B cell (primary cell): ENCODE results near the gene TBC1D21. TPM values are rescaled to one million over a fixed set of nuclear protein-coding genes. Genes with fewer than 3 reads are reported as not detected.

Source experiments
- ATAC-seq: fragments of 200-7000 bp; cut with Tn5 transposase; one replicate; pipeline ENCODE4 v1.10.0; 2021; ENCODE audit warnings: low read depth, mild to moderate bottlenecking, moderate number of reproducible peaks, moderate library complexity
- CTCF ChIA-PET: fragments of 350-600 bp; sonication (Branson Sonifier 250); formaldehyde crosslinking; loops from one replicate; lab custom pipeline; 2021; ENCODE audit warnings: antibody characterized with exemption, inconsistent platforms; lab: Charles Lee
- POLR2A ChIA-PET: fragments of 350-600 bp; sonication (Branson Sonifier 250); formaldehyde crosslinking; loops from one replicate; lab custom pipeline; 2021; ENCODE audit warnings: antibody characterized with exemption; lab: Charles Lee
- DNase-seq: peaks from one replicate; pipeline ENCODE4 v3.0.0; 2013
- H2AFZ ChIP-seq: 2 replicates; pipeline ENCODE4 v1.6.1; 2012; ENCODE audit warnings: mild to moderate bottlenecking, low read depth, low read length; ENCODE audit not compliant: insufficient read depth, poor library complexity, severe bottlenecking
- H3K27ac ChIP-seq, 2 donors: 1 replicate in 1 of 2; 2 replicates in 1 of 2; pipeline ENCODE4 v1.5.1; 2012 to 2013; ENCODE audit warnings: low read length in 2 of 2, mild to moderate bottlenecking in 2 of 2, moderate library complexity in 1 of 2
- H3K27me3 ChIP-seq, 4 experiments: fragments of 200-600 bp in 1 of 4; sonication (generic) in 1 of 4; replicated peaks in 1 of 4; 1 replicate in 2 of 4; 2 replicates in 2 of 4; pipeline versions ENCODE4 v1.6.1 to v1.7.0; 2013 to 2016; ENCODE audit warnings: low read length in 3 of 4, mild to moderate bottlenecking in 2 of 4, mixed read lengths in 1 of 4, moderate library complexity in 1 of 4; ENCODE audit not compliant: insufficient read depth in 4 of 4, control insufficient read depth in 3 of 4; ENCODE audit errors: control extremely low read depth in 1 of 4
- H3K36me3 ChIP-seq, 2 experiments: replicated peaks in 1 of 2; 1 replicate in 1 of 2; 2 replicates in 1 of 2; pipeline versions ENCODE4 v1.6.1 to v1.7.1; 2013; ENCODE audit warnings: low read length in 1 of 2; ENCODE audit not compliant: insufficient read depth in 2 of 2, control insufficient read depth in 1 of 2; ENCODE audit errors: control extremely low read depth in 1 of 2, extremely low read depth in 1 of 2
- H3K4me1 ChIP-seq, 2 donors: fragments of 200-600 bp in 1 of 2; sonication (generic) in 1 of 2; 1 replicate in 1 of 2; 2 replicates in 1 of 2; pipeline versions ENCODE4 v1.5.1 to v1.6.1; 2013 to 2017; ENCODE audit warnings: low read length in 2 of 2; ENCODE audit not compliant: control insufficient read depth in 2 of 2, insufficient read depth in 2 of 2
- H3K4me2 ChIP-seq: replicated peaks from 2 replicates; pipeline ENCODE3; 2012; ENCODE audit warnings: mild to moderate bottlenecking, low read depth, low read length; ENCODE audit not compliant: poor library complexity, severe bottlenecking
- H3K4me3 ChIP-seq, 5 experiments: fragments of 200-600 bp in 1 of 5; sonication (generic) in 1 of 5; 1 replicate in 3 of 5; 2 replicates in 2 of 5; pipeline versions ENCODE4 v1.5.1 to v1.7.0; 2011 to 2016; ENCODE audit warnings: low read length in 4 of 5, mild to moderate bottlenecking in 4 of 5, low read depth in 2 of 5, control low read depth in 1 of 5, moderate library complexity in 1 of 5; ENCODE audit not compliant: insufficient read depth in 1 of 5; ENCODE audit errors: control extremely low read depth in 1 of 5, extremely low read depth in 1 of 5
- H3K79me2 ChIP-seq: fragments of 200-600 bp; sonication (generic); one replicate; pipeline ENCODE4 v1.6.0; 2016; ENCODE audit warnings: low read length; ENCODE audit not compliant: control insufficient read depth, insufficient read depth
- H3K9ac ChIP-seq: fragments of 200-600 bp; sonication (generic); 2 replicates; pipeline ENCODE4 v1.6.1; 2017; ENCODE audit warnings: mild to moderate bottlenecking, low read length, moderate library complexity
- H3K9me3 ChIP-seq, 3 donors: one replicate each; pipeline versions ENCODE4 v1.6.1 to v1.7.1; 2013; ENCODE audit warnings: low read length in 2 of 3; ENCODE audit not compliant: control insufficient read depth in 2 of 3, insufficient read depth in 1 of 3; ENCODE audit errors: control extremely low read depth in 1 of 3
- H4K20me1 ChIP-seq: 2 replicates; pipeline ENCODE4 v1.6.0; 2012; ENCODE audit warnings: mild to moderate bottlenecking, low read length; ENCODE audit not compliant: insufficient read depth, control insufficient read depth, poor library complexity, severe bottlenecking
- H3K27ac Mint-ChIP-seq: one replicate; pipeline ENCODE4 v1.8.0; 2021; ENCODE audit warnings: mixed read lengths
- H3K27me3 Mint-ChIP-seq: one replicate; pipeline ENCODE4 v1.8.0; 2021; ENCODE audit warnings: mixed read lengths
- H3K4me1 Mint-ChIP-seq: one replicate; pipeline ENCODE4 v1.8.0; 2021; ENCODE audit warnings: mixed read lengths
- H3K4me3 Mint-ChIP-seq: one replicate; pipeline ENCODE4 v1.8.0; 2021; ENCODE audit warnings: mixed read lengths
- H3K9me3 Mint-ChIP-seq: one replicate; pipeline ENCODE4 v1.8.0; 2022; ENCODE audit warnings: mixed read lengths; ENCODE audit not compliant: insufficient read depth
- EZH2 ChIP-seq: IDR thresholded peaks from 2 replicates; pipeline ENCODE4 v1.6.1; 2012; ENCODE audit warnings: borderline replicate concordance, low read depth, mild to moderate bottlenecking, moderate library complexity, low read length; ENCODE audit not compliant: insufficient read depth, poor library complexity, severe bottlenecking
- WGBS: methylation state at CpG from one replicate; pipeline ENCODE4 v1.1.5; 2013; ENCODE audit warnings: missing lambda C conversion rate; ENCODE audit not compliant: insufficient coverage; 5-methylcytosine and 5-hydroxymethylcytosine counted together
- intact Hi-C: fragments of 100-400 bp; cut with micrococcal nuclease; formaldehyde crosslinking; loops from one replicate; pipeline ENCODE4 v1.10.0; 2022
- polyA plus RNA-seq: library from polyadenylated mRNA; depleted of rRNA; stranded (reverse); fragments of >200 nt; gene quantifications from 2 replicates; pipeline ENCODE4 v1.2.3, GENCODE V29; 2012
- total RNA-seq, 2 donors: library from RNA; stranded (reverse); fragments of 120-200 nt in 1 of 2; gene quantifications; 1 replicate in 1 of 2; 2 replicates in 1 of 2; pipeline versions ENCODE4 v1.2.3 to v1.2.4, GENCODE V29; 2013 to 2022
- TF ChIP-seq, protein P1 (sequence below): fragments of 200-600 bp; IDR thresholded peaks from one replicate; pipeline ENCODE4 v1.8.0; 2022; ENCODE audit warnings: antibody characterized with exemption, mild to moderate bottlenecking

Gene TBC1D21
- total and polyA plus RNA-seq, 2 donors (not counting 1 experiment from before 2014, with no cell fraction given): not detected

DNA sequence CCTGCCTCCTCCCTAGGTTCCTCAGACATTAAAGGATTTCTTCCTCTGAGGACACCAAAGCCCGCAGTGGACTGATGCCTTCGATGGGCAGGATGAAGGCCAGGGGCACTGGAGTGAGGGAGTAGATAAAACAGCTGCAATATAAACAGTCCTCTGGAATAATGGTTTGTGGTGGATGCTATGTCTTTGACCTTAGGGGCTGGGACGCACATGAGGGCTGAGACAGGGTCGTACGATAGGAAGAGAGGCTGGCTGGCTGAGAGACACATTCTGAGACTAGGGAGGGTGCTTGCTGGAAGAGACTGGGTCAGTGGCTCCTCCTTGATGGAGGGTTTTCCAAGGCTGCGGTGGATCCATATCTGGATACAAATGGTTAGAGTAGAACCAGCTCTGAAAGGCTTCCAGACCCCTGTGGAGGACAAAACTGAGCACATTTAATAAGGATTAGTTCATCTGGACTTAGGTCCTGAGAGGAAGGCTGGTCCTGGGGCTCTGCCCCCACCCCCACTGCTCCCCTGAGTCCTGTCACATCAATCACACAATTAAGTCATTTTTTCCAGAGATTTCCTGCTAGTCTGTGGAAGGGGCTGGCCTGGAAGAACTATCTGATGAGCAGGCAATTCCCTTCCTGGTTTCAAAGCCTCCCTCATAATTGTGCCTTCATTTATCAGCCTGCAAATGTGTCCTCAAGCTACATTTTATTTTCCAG is 15.8 kb downstream of the TBC1D21 start:
- WGBS: 85% methylated on average over 6 of the region's 6 CpGs
- no peak overlapping the region for H3K9ac ChIP-seq
- CTCF ChIA-PET: no interaction called here
- Mint-ChIP-seq H3K4me3 (no peak overlapping the region), H3K4me1 (no peaks in the 10 kb centered on the region), H3K9me3 (peaks cover 4% of the 10 kb centered on the region), H3K27me3 (peaks cover 28% of the 10 kb centered on the region), H3K27ac (no peak overlapping the region)
- DNase-seq (no peak), ATAC-seq (no peak)
- no peak overlapping the region for H3K4me2 ChIP-seq
- no peaks in the 10 kb centered on the region for H4K20me1 ChIP-seq
- peaks cover 0 to 7% (median 0%) of the 10 kb centered on the region in 4 experiments for H3K27me3 ChIP-seq
- no peak overlapping the region for H3K4me3 ChIP-seq
- peaks cover 0 to 15% (median 0%) of the 10 kb centered on the region in 3 donors for H3K9me3 ChIP-seq
- H2AFZ ChIP-seq: no peak overlapping the region
- no peak overlapping the region for H3K27ac ChIP-seq
- intact Hi-C loops: no loop called here
- H3K79me2 ChIP-seq: no peaks in the 10 kb centered on the region
- no peaks in the 10 kb centered on the region for H3K36me3 ChIP-seq
- TF ChIP-seq EZH2: no peak
- TF ChIP-seq, protein P1, sequence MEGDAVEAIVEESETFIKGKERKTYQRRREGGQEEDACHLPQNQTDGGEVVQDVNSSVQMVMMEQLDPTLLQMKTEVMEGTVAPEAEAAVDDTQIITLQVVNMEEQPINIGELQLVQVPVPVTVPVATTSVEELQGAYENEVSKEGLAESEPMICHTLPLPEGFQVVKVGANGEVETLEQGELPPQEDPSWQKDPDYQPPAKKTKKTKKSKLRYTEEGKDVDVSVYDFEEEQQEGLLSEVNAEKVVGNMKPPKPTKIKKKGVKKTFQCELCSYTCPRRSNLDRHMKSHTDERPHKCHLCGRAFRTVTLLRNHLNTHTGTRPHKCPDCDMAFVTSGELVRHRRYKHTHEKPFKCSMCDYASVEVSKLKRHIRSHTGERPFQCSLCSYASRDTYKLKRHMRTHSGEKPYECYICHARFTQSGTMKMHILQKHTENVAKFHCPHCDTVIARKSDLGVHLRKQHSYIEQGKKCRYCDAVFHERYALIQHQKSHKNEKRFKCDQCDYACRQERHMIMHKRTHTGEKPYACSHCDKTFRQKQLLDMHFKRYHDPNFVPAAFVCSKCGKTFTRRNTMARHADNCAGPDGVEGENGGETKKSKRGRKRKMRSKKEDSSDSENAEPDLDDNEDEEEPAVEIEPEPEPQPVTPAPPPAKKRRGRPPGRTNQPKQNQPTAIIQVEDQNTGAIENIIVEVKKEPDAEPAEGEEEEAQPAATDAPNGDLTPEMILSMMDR: no peak
- POLR2A ChIA-PET: no interaction called here
- no peaks in the 10 kb centered on the region for H3K4me1 ChIP-seq

DNA sequence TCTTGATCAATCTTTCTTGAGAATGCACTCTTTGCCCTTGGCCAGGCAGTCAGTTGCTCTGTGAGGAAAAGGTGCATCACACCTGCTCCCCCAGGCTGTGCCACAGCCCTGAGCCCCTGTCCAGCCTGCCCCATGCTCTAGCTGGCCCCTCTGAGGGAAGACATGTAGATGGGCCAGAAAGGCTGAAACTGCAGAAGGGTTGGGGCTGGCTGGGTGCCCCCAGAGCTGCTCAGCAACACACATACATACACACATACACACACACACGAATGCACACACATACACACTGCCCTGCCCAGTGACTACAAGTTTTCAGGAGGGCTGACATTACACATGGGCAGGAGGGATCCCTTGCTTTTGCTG is 16.4 kb downstream of the TBC1D21 start:
- H3K79me2 ChIP-seq: no peaks in the 10 kb centered on the region
- peaks cover 30% of the 10 kb centered on the region for H3K27me3 Mint-ChIP-seq
- H3K9ac ChIP-seq: no peak overlapping the region
- ATAC-seq (no peak), DNase-seq (no peak)
- TF ChIP-seq, protein P1: no peak
- no peak for TF ChIP-seq EZH2
- intact Hi-C loops: no loop called here
- 50% methylated on average over 1 of the region's 1 CpG for WGBS
- H3K4me3 Mint-ChIP-seq: no peak overlapping the region
- no peak overlapping the region for H3K27ac Mint-ChIP-seq
- no peaks in the 10 kb centered on the region for H3K36me3 ChIP-seq
- H3K9me3 Mint-ChIP-seq: peaks cover 4% of the 10 kb centered on the region
- no peak overlapping the region for H3K27ac ChIP-seq
- ChIA-PET CTCF (no interaction called here), POLR2A (no interaction called here)
- H2AFZ ChIP-seq: no peak overlapping the region
- no peaks in the 10 kb centered on the region for H4K20me1 ChIP-seq
- peaks cover 0 to 15% (median 0%) of the 10 kb centered on the region in 3 donors for H3K9me3 ChIP-seq
- peaks cover 0 to 7% (median 0%) of the 10 kb centered on the region in 4 experiments for H3K27me3 ChIP-seq
- H3K4me1 Mint-ChIP-seq: no peaks in the 10 kb centered on the region
- no peak overlapping the region for H3K4me2 ChIP-seq
- no peak overlapping the region for H3K4me3 ChIP-seq
- H3K4me1 ChIP-seq: no peaks in the 10 kb centered on the region
